IMR-90 (cell line): Measurements from ENCODE around the gene MTMR11. TPM values are rescaled to one million over a fixed set of nuclear protein-coding genes. Genes with fewer than 3 reads are reported as not detected.

Experiments
- CTCF ChIP-seq: conservative IDR thresholded peaks from 2 replicates; pipeline ENCODE4 v1.5.1; 2012; ENCODE audit warnings: mild to moderate bottlenecking, low read depth, low read length, improper control_type of control experiment
- MXI1 ChIP-seq: IDR thresholded peaks from 2 replicates; pipeline ENCODE4 v1.6.1; 2012; ENCODE audit warnings: low read depth, mild to moderate bottlenecking, low read length, moderate library complexity, borderline replicate concordance
- polyA plus RNA-seq, 3 experiments: library from polyadenylated mRNA; depleted of rRNA; stranded (reverse); fragments of >200 nt; gene quantifications; 2 replicates each; pipeline ENCODE4 v1.2.3, GENCODE V29; 2012; ENCODE audit warnings: low replicate concordance in 1 of 3
- total RNA-seq: library from RNA; depleted of rRNA; stranded (reverse); fragments of >200 nt; gene quantifications from 2 replicates; pipeline ENCODE4 v1.2.3, GENCODE V29; 2012

The MTMR11 gene
- total and polyA plus RNA-seq, 2 of the 4 experiments (the other 2 are of a cell fraction), result 2.0 to 14.6 TPM

DNA sequence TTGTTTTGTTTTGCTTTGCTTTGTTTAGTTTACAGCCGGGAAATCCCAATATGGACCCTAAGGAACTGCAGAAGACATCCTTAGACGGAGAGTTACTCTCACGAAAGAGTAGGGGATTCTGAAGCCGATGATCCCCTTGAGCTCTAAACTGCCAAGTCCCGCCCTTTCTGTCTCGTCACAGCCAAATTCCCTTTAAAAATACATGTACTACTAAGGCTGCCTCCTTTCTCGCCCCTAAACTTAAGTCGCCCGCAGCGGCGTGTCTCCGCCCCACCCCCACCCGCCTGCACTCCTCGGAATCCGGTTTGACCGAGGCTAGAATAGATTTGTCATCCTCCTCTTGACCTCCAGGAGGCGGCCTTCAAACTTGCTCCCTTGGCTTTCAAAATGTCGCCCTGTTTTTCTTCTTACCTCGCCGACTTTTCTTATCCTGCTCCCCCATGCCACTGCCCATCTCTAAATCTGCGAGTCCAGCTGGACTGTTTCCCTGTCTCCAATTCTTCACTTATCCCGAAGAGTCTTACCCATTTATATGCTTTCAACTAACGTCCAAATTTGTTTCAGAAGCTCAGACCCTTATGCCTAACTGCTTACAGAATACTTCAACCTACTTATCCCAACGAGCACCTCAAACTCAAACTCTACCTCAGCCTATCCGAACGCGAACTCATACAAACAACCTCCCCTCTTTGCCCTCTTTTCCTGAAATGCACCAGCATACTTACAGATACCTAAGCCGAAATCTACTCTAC is 48.3 kb downstream of the MTMR11 start (continued):
- peak; percentile 65 for TF ChIP-seq CTCF
- TF ChIP-seq MXI1, result no peak
